Smooth muscle cell (in vitro differentiated cells): Measurements from ENCODE around the gene CDC5L. TPM values are rescaled to one million over a fixed set of nuclear protein-coding genes. Genes with fewer than 3 reads are reported as not detected.

Experiments used
- DNase-seq: peaks from one replicate; lab custom pipeline; 2025; ENCODE audit not compliant: unreplicated experiment; lab: John Stamatoyannopoulos, UW
- H2AFZ ChIP-seq: fragments of 200-600 bp; sonication (generic); 2 replicates; pipeline ENCODE4 v1.6.0; 2016; ENCODE audit warnings: antibody characterized with exemption, low read depth, mild to moderate bottlenecking
- H3F3A ChIP-seq: fragments of 200-600 bp; sonication (generic); 2 replicates; pipeline ENCODE4 v1.6.0; 2017; ENCODE audit warnings: antibody characterized with exemption, low read depth
- H3K27ac ChIP-seq: fragments of 200-600 bp; sonication (generic); 2 replicates; pipeline ENCODE4 v1.5.1; 2016; ENCODE audit warnings: low read depth, mild to moderate bottlenecking
- H3K27me3 ChIP-seq: fragments of 200-600 bp; sonication (generic); 2 replicates; pipeline ENCODE4 v1.6.1; 2016; ENCODE audit warnings: low read depth, mild to moderate bottlenecking
- H3K36me3 ChIP-seq: fragments of 200-600 bp; sonication (generic); 2 replicates; pipeline ENCODE4 v1.5.1; 2016; ENCODE audit warnings: low read depth
- H3K4me1 ChIP-seq: fragments of 200-600 bp; sonication (generic); 2 replicates; pipeline ENCODE4 v1.5.1; 2016; ENCODE audit warnings: low read depth
- H3K4me2 ChIP-seq: fragments of 200-600 bp; sonication (generic); 2 replicates; pipeline ENCODE4 v1.6.0; 2016; ENCODE audit warnings: mild to moderate bottlenecking
- H3K4me3 ChIP-seq: fragments of 200-600 bp; sonication (generic); 2 replicates; pipeline ENCODE4 v1.5.1; 2016; ENCODE audit warnings: mild to moderate bottlenecking
- H3K79me2 ChIP-seq: fragments of 200-600 bp; sonication (generic); 2 replicates; pipeline ENCODE4 v1.6.0; 2016; ENCODE audit warnings: low read depth, mild to moderate bottlenecking
- H3K9ac ChIP-seq: fragments of 200-600 bp; sonication (generic); 2 replicates; pipeline ENCODE4 v1.6.0; 2016; ENCODE audit warnings: low read depth
- H3K9me3 ChIP-seq: fragments of 200-600 bp; sonication (generic); replicated peaks from 2 replicates; pipeline ENCODE4 v1.5.1; 2016; ENCODE audit warnings: low read depth
- H4K20me1 ChIP-seq: fragments of 200-600 bp; sonication (generic); 2 replicates; pipeline ENCODE4 v1.6.0; 2016; ENCODE audit warnings: low read depth
- CTCF ChIP-seq: fragments of 200-600 bp; sonication (generic); IDR thresholded peaks from 2 replicates; pipeline ENCODE4 v1.5.1; 2017; ENCODE audit warnings: borderline replicate concordance, mild to moderate bottlenecking, antibody characterized with exemption; ENCODE audit not compliant: insufficient read depth, poor library complexity, severe bottlenecking
- WGBS: methylation state at CpG from one replicate; pipeline ENCODE4 v1.1.7; 2016; ENCODE audit warnings: low lambda C conversion rate; 5-methylcytosine and 5-hydroxymethylcytosine counted together
- polyA plus RNA-seq: library from polyadenylated mRNA; unstranded; fragments of >200 nt; fragmentation: Nextera tagmentation; extraction: Ambion mirVana; gene quantifications from 2 replicates; pipeline ENCODE4 v1.2.1, GENCODE V29; 2016
- total RNA-seq: library from RNA; depleted of rRNA; stranded (reverse); fragments of >200 nt; gene quantifications from 2 replicates; pipeline ENCODE4 v1.2.3, GENCODE V29; 2014

The CDC5L gene
- total and polyA plus RNA-seq, 2 experiments from 2014 or later, result 12.5 to 29.7 TPM

GRCh38 chr6:44352259-44352658, 35.2 kb upstream of the CDC5L start:
- WGBS, result 92% methylated on average over 4 of the region's 4 CpGs
- no peaks in the 10 kb centered on the region for H3K36me3 ChIP-seq
- no peak overlapping the region for H2AFZ ChIP-seq
- DNase-seq, result no peak
- H3K9ac ChIP-seq, result no peak overlapping the region
- H3K27ac ChIP-seq, result no peak overlapping the region
- no peaks in the 10 kb centered on the region for H3K79me2 ChIP-seq
- no peaks in the 10 kb centered on the region for H3K4me1 ChIP-seq
- H4K20me1 ChIP-seq, result no peaks in the 10 kb centered on the region
- no peak overlapping the region for H3K4me2 ChIP-seq
- no peak overlapping the region for H3K4me3 ChIP-seq
- H3K27me3 ChIP-seq, result peaks cover 3% of the 10 kb centered on the region
- no peaks in the 10 kb centered on the region for H3K9me3 ChIP-seq
- no peak for TF ChIP-seq CTCF
- H3F3A ChIP-seq, result no peaks in the 10 kb centered on the region

DNA sequence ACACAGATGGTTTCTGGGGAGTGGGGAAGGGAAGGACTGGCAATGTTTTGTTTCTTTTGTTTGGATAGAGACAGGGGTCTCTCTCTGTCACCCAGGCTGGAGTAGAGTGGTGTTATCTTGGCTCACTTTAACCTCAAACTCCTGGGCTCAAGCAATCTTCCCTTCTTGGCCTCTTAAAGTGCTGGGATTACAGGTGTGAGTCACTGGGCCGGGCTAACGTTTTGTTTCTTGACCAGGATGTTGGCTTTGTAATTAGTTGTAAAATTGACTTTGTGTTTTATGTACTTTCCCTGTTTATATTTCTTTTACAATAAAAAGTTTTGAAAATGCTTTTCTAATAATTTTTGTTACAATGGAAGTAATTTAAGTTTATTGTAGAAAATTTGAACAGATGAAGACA, 34.2 kb upstream of the CDC5L start:
- Histone ChIP-seq H3K9ac (no peak overlapping the region), H3F3A (no peaks in the 10 kb centered on the region), H3K36me3 (no peaks in the 10 kb centered on the region), H3K9me3 (no peaks in the 10 kb centered on the region), H3K4me1 (no peaks in the 10 kb centered on the region), H3K79me2 (no peaks in the 10 kb centered on the region), H4K20me1 (no peaks in the 10 kb centered on the region), H2AFZ (no peak overlapping the region), H3K27me3 (peaks cover 3% of the 10 kb centered on the region), H3K4me2 (no peak overlapping the region), H3K4me3 (no peak overlapping the region), H3K27ac (no peak overlapping the region)
- no peak for DNase-seq
- WGBS, result 27% methylated on average over 2 of the region's 2 CpGs
- TF ChIP-seq CTCF, result no peak

DNA sequence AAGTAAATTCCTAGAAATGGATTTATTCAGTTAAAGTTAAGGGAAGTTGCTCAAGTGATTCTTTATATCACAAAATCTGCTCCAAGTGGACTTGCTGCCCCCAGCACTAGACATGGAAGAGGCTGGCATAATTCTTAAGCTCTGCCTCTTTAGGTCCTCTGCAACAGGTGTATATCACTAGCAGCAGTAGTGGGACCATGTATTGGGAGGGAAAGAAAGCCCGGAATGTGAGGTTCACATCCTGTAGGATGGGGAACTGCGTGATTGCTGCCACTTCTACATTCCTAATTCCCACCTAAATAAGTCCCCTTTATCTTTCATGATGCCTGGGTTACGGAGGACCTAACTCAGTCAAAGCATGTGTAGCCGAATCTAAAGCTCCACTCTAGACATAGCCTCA, 31.9 kb upstream of the CDC5L start:
- Histone ChIP-seq H3K4me1 (no peaks in the 10 kb centered on the region), H3F3A (no peaks in the 10 kb centered on the region), H2AFZ (no peak overlapping the region), H3K27me3 (peaks cover 3% of the 10 kb centered on the region), H3K36me3 (no peaks in the 10 kb centered on the region), H3K9me3 (no peaks in the 10 kb centered on the region), H3K79me2 (no peaks in the 10 kb centered on the region), H4K20me1 (no peaks in the 10 kb centered on the region), H3K27ac (no peak overlapping the region), H3K9ac (no peak overlapping the region), H3K4me3 (no peak overlapping the region), H3K4me2 (no peak overlapping the region)
- TF ChIP-seq CTCF, result no peak
- no peak for DNase-seq
- WGBS, result 70% methylated on average over 4 of the region's 4 CpGs

- 82% methylated on average over 1 of the region's 1 CpG for WGBS
- no peak for TF ChIP-seq CTCF
- Histone ChIP-seq H3K4me1 (no peaks in the 10 kb centered on the region), H3K9ac (no peak overlapping the region), H2AFZ (no peak overlapping the region), H3F3A (no peaks in the 10 kb centered on the region), H3K36me3 (no peaks in the 10 kb centered on the region), H3K79me2 (no peaks in the 10 kb centered on the region), H3K4me3 (no peak overlapping the region), H3K9me3 (no peaks in the 10 kb centered on the region), H3K27me3 (peaks cover 3% of the 10 kb centered on the region), H3K27ac (no peak overlapping the region), H4K20me1 (no peaks in the 10 kb centered on the region), H3K4me2 (no peak overlapping the region)
- DNase-seq, result no peak
Observed at GRCh38 chr6:44356487-44356886, 31.0 kb upstream of the CDC5L start.
